Ishikawa (cell line): ENCODE results near the gene SYT7.

ENCODE experiments used
- CEBPB ChIP-seq: IDR thresholded peaks from 2 replicates; pipeline ENCODE4 v1.6.1; 2012
- CREB1 ChIP-seq: IDR thresholded peaks from 2 replicates; pipeline ENCODE4 v1.6.1; 2012; ENCODE audit warnings: low read depth
- EGR1 ChIP-seq: IDR thresholded peaks from 2 replicates; pipeline ENCODE4 v1.6.1; 2012
- EP300 ChIP-seq: IDR thresholded peaks from 2 replicates; pipeline ENCODE4 v1.6.1; 2012; ENCODE audit warnings: borderline replicate concordance
- FOXM1 ChIP-seq: IDR thresholded peaks from 2 replicates; pipeline ENCODE4 v1.6.1; 2012; ENCODE audit warnings: low read depth, borderline replicate concordance
- MAX ChIP-seq: IDR thresholded peaks from 2 replicates; pipeline ENCODE4 v1.6.1; 2012
- NFIC ChIP-seq: IDR thresholded peaks from 2 replicates; pipeline ENCODE4 v1.6.1; 2012
- RAD21 ChIP-seq: IDR thresholded peaks from 2 replicates; pipeline ENCODE4 v1.6.1; 2012; ENCODE audit warnings: low read depth
- REST ChIP-seq: IDR thresholded peaks from 2 replicates; pipeline ENCODE4 v1.6.1; 2012; ENCODE audit warnings: low read depth, mild to moderate bottlenecking
- TAF1 ChIP-seq: IDR thresholded peaks from 2 replicates; pipeline ENCODE4 v1.6.1; 2012; ENCODE audit warnings: low read depth, mild to moderate bottlenecking
- TCF12 ChIP-seq: IDR thresholded peaks from 2 replicates; pipeline ENCODE4 v1.6.1; 2012; ENCODE audit warnings: low read depth
- USF1 ChIP-seq: IDR thresholded peaks from 2 replicates; pipeline ENCODE4 v1.6.1; 2012
- YY1 ChIP-seq: IDR thresholded peaks from 2 replicates; pipeline ENCODE4 v1.6.1; 2012; ENCODE audit warnings: low read depth
- ZBTB7A ChIP-seq: IDR thresholded peaks from 2 replicates; pipeline ENCODE4 v1.6.1; 2012; ENCODE audit warnings: low read depth

- TF ChIP-seq TCF12 = no peak
- TF ChIP-seq FOXM1 = no peak
- no peak for TF ChIP-seq EP300
- TF ChIP-seq REST = no peak
- no peak for TF ChIP-seq MAX
- TF ChIP-seq RAD21 = no peak
- TF ChIP-seq NFIC = no peak
- no peak for TF ChIP-seq CREB1
- TF ChIP-seq CEBPB = no peak
- TF ChIP-seq YY1 = no peak
- TF ChIP-seq EGR1 = no peak
- no peak for TF ChIP-seq USF1
- TF ChIP-seq ZBTB7A = no peak
- TF ChIP-seq TAF1 = no peak
Observed at GRCh38 chr11:61511383-61511782, 69.5 kb downstream of the SYT7 start.
